GM15510 (cell line): ENCODE data around the gene CD8A.

Experiments
- POLR2A ChIP-seq: IDR thresholded peaks from 3 replicates; pipeline ENCODE4 v1.6.1; 2011; ENCODE audit warnings: borderline replicate concordance; ENCODE audit not compliant: insufficient read length; ENCODE audit errors: extremely low read depth

CD8A gene

DNA sequence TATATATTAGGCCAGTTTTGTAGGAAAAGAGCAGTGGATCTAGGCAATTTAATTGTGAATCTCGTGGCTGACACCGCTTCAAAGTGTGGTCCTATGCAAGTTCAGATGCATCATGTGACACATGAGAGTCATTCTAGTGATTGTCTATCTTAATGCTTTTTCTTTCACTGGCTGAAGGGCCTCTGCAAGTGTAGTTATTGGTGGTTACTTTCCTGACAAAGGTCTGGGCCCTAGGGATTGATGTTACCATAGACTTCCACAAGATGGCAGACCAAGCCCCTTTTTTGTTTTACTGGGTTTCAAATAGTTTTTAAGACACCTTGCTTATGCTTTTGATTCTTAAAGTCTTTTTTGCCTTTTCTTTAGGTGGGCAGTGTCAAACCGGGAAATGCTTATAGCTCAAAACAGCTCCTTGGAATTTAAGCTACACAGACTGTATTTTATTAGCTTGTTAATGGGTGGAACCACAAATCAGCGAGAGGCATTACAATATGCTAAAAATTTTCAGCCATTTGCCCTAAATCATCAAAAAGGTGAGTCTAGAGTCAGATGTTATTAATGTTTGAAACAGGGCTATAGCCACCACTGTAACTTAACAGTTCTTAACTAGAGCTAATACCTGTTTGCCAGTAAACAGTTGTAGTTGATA is 25.9 kb downstream of the CD8A start:
- TF ChIP-seq POLR2A = no peak

DNA sequence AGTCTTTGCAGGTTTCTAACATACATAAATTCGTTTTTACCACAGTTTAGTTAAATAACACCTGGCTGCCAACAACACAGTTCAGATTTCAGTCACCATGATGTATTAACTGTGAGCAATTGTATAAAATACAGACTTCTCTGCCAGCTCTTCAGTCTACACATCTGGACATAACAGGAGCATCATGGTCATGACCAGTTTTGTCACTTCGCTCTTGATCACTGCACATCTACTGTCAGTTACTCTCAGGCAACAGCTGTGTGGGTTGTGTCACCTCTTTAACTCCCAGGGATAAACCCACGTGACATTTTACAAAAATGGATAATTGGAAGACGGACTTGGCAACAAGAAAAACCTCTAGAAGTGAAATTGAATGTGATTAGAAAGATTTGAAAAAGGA is 30.3 kb downstream of the CD8A start:
- TF ChIP-seq POLR2A = no peak

DNA sequence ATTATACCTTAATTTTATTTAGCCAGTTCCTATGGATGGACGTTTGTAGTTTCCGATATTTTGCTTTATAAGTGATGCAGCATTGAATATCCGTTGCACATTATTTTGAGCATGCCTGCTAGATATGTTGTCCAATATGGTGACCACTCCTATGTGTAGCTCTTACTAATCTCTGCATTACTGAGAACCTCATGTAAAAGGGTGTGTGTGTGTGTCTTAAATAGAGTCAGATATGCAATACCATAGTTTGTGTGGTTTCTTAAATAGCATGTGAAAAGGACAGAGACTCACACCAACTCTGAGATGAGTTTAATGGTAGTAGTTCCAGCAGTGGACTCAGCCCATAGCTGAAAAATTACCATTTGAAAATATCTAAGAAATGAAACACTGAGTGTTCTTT is 32.3 kb downstream of the CD8A start:
- TF ChIP-seq POLR2A = no peak

DNA sequence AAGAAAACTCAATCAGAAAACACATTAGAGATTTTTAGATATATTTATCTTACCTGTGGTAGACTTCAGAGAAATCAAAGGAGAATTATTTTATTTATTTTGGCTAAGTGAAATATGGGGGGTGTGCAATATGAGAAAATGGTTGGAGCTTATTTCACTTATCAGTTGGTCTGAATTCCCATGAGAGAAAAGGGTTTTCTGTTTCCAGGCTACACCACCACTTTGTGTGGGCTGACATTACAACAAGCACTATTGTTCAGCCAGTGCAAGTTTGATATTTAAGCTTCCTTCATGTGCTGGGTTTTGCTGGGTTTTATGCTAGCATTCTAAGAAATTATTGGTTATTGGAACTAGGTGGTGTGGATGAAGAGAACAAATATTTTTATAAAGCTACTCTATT is 37.1 kb downstream of the CD8A start:
- no peak for TF ChIP-seq POLR2A

DNA sequence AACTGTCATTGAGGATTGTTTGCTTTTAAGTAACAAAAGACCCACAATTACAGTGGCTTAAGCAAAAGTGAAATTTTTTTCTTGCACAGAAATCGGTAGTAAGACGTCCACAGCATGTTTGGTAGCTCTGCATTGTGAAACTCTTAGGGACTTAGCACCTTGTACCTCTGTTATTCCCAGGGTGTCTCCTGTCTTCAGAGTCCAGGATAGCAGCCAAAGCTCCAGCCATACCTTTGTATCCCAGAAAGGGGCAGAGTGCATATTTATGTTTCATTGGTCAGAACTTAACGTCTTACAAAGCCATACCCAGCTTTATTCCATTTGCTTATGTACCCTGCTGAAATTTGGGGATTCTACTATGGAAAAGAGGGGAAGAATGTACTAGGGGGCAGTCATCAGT is 37.8 kb downstream of the CD8A start:
- no peak for TF ChIP-seq POLR2A

DNA sequence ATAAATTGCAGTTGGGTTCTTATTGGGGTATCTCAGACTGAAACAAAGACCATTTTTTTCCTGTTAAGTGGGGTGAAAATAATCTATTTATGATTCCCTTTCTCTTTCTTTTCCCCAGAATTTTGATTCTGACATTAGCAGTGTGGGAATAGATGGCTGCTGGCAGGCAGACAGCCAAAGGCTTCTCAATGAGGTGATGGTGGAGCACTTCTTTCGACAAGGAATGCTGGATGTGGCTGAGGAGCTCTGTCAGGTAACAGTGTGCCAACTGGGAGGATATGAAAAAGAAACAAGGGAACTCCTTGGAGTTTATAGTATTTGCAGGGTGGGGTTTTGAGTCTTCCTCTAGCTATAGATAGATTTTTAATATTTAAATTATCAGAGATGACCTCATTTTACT is 38.9 kb downstream of the CD8A start:
- no peak for TF ChIP-seq POLR2A

DNA sequence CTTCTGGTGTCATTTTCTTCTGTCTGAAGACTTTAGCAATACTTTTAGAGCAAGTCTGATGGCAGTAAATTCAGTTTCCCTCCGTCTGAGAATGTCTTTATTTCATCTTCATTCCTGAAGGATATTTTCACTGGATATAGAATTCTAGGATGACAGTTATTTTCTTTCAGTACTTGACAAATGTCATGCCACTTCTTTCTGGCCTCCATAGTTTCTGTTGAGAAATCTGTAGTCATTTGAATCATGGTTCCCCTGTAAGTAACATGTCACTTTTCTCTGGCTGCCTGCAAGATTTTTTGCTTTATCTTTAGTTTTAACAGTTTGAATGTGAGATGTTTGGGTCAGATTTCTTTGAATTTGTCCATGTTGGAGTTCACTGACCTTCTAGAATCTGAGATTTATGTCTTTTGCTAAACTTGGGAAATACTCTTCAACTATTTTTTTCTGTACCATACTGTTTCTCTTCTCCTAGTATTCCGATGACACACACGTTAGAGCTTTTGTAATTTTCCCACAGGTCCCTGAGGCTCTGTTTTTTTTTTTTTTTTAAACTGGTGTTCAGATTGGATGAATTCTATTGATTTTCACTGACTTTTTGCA is 40.4 kb downstream of the CD8A start:
- TF ChIP-seq POLR2A = no peak

DNA sequence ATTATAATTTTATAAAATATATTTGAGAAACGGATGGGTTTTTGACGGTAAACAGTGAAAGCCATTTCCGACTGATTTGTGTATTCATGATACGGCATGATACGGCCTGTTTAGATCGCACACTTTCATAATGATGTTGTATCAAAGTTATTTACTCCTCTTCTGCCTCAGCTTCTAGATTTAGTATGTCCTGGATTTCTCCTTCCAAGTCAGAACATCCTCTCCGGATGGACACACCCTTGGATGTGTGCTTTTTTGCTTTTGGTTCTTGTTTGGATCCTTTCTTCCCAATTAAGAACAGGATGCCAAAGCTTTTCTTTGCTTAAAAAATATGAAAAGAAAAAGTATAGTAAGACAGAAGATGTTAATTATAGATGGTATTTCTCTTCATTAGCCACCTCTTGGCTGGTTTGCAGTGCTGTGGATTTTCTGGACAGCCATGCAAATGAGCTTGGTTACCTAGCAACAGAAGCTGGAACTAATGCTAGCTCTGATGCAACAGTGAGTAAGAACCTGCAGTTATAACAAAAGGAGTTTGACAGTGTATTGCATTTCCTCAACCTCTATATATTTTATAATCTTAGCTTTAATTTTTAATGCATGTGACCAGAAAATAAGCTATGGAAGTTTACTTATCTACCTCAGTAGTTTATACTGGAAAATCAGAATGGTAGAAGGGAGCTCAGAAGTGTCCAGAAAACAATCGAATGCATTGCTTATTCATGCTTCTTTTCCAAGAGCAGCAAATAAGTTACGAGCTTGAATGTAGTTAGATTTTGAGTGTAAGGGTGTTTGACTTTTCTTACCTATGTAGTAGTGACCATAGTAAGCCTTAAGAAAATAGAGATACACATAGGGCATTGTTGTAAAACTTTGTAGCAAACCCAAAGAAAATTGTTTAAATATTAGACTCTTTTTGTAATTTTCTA is 42.7 kb downstream of the CD8A start:
- TF ChIP-seq POLR2A = no peak

DNA sequence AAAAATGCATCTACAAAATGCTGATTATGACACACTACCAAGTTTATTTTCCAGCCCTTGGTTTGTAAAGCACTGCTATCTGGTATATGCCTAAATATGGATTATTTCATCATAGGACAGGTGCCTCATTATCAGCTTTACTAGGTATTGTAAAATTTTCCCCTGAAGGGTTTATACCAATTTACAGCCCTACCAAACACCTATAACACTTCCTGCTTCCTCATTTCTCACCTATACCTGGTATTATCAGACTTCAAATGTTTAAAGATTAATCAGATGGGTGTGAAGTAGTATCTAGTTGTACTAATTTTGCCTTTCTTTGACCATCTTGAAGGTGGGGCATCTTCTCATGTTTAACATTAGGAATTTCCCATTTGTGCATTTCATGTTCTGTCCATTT is 43.8 kb downstream of the CD8A start:
- no peak for TF ChIP-seq POLR2A

DNA sequence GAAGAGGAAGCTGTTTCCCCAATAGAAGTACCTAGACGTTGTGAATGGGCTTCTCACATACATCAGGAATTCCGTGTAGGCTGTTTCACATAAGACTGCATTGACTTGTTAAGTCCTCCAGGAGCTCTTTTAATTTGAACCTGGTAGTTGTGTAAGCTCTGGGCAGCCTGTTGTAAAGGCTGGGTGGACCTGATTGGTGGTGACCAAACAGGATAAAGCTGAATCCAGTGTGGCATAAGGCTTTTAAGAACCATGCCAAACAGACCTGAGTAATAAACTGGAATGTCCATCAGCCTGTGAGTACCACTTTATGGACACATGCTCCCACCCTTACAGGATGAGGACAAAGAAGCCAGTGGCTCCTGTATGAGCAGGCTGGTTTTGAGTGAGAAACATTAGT is 46.6 kb downstream of the CD8A start:
- TF ChIP-seq POLR2A = no peak
